ENCODE data around the gene DGKI.

DNA sequence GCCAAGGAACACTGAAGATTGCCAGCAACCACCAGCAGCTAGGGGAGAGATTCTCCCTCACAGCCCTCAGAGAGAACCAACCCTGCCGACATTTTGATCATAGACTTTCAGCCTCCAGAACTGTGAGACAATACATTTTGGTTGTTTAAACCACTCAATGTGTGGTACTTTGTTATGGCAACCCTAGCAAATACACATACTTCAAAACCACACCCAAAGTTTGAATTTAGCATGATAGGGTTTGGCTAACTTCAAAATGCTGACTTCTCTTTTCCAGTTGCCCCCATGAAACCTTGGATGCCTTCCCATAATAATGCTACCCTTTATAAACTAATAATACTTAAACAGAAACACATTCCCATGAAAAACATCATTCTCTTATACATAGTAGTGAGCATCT is 149.8 kb downstream of the DGKI start:
- no peak for TF ChIP-seq YY1 (IDR thresholded peaks at IDR 0.05; ENCODE audit: insufficient read depth, insufficient read length)
- TF ChIP-seq ZNF274 (IDR thresholded peaks at IDR 0.05; ENCODE audit: low read depth, low read length): no peak

All from NT2/D1 (cell line).